ENCODE data around the gene DOK6.

DOK6 gene

GRCh38 chr18:69840001-69840400 is 439.3 kb downstream of the DOK6 start:
- Histone ChIP-seq H3K4me3 (ENCODE audit: control insufficient read depth in 1 of 7, extremely low read depth in 1 of 7, insufficient read depth in 4 of 7, low read depth in 2 of 7, low read length in 6 of 7) (no peak overlapping the region), H3K36me3 (ENCODE audit: control insufficient read depth in 4 of 4, insufficient read depth in 4 of 4, low read length in 3 of 4) (peaks cover 0 to 2% (median 0%) of the 10 kb centered on the region in 4 experiments), H3K27ac (ENCODE audit: insufficient read depth in 1 of 2, low read depth in 1 of 2, low read length in 2 of 2, poor library complexity in 1 of 2, severe bottlenecking in 2 of 2) (no peak overlapping the region), H3K27me3 (replicated peaks in 2 of 5; ENCODE audit: control insufficient read depth in 4 of 5, insufficient read depth in 5 of 5, low read length in 4 of 5) (peaks cover 0 to 2% (median 0%) of the 10 kb centered on the region in 5 experiments), H3K4me1 (ENCODE audit: control extremely low read depth in 1 of 4, control insufficient read depth in 4 of 4, insufficient read depth in 4 of 4, low read length in 3 of 4) (no peaks in the 10 kb centered on the region), H3K9me3 (ENCODE audit: control extremely low read depth in 1 of 5, control insufficient read depth in 4 of 5, insufficient read depth in 2 of 5, low read depth in 1 of 5, low read length in 4 of 5) (no peaks in the 10 kb centered on the region)
- no peak for DNase-seq
- 94% methylated on average over 11 of the region's 11 CpGs for WGBS (ENCODE audit: insufficient coverage)
- CTCF ChIA-PET: interaction anchor here (0.9 to 1.1 kb wide), 2 partner anchors 9 to 13 kb away, joined by 3 read pairs; no protein-coding TSS in a partner anchor
- POLR2A ChIA-PET: interaction anchor here (0.6 kb wide), 1 partner anchor 13 kb away, joined by 3 read pairs; no protein-coding TSS in a partner anchor

GRCh38 chr18:69840445-69840844 is 439.8 kb downstream of the DOK6 start:
- CTCF ChIA-PET: interaction anchor here (0.9 to 1.1 kb wide), 2 partner anchors 8 to 13 kb away, joined by 3 read pairs; no protein-coding TSS in a partner anchor
- WGBS (ENCODE audit: insufficient coverage): 97% methylated on average over 5 of the region's 7 CpGs
- peaks cover 0 to 2% (median 0%) of the 10 kb centered on the region in 5 experiments for H3K27me3 ChIP-seq (replicated peaks in 2 of 5; ENCODE audit: control insufficient read depth in 4 of 5, insufficient read depth in 5 of 5, low read length in 4 of 5)
- POLR2A ChIA-PET: interaction anchor here (0.6 kb wide), 1 partner anchor 12 kb away, joined by 3 read pairs; no protein-coding TSS in a partner anchor
- no peak for DNase-seq
- no peaks in the 10 kb centered on the region for H3K4me1 ChIP-seq (ENCODE audit: control extremely low read depth in 1 of 4, control insufficient read depth in 4 of 4, insufficient read depth in 4 of 4, low read length in 3 of 4)
- H3K27ac ChIP-seq (ENCODE audit: insufficient read depth in 1 of 2, low read depth in 1 of 2, low read length in 2 of 2, poor library complexity in 1 of 2, severe bottlenecking in 2 of 2): no peak overlapping the region
- H3K4me3 ChIP-seq (ENCODE audit: control insufficient read depth in 1 of 7, extremely low read depth in 1 of 7, insufficient read depth in 4 of 7, low read depth in 2 of 7, low read length in 6 of 7): no peak overlapping the region
- H3K9me3 ChIP-seq (ENCODE audit: control extremely low read depth in 1 of 5, control insufficient read depth in 4 of 5, insufficient read depth in 2 of 5, low read depth in 1 of 5, low read length in 4 of 5): no peaks in the 10 kb centered on the region
- H3K36me3 ChIP-seq (ENCODE audit: control insufficient read depth in 4 of 4, insufficient read depth in 4 of 4, low read length in 3 of 4): peaks cover 0 to 2% (median 0%) of the 10 kb centered on the region in 4 experiments

GRCh38 chr18:69841117-69841516 is 440.4 kb downstream of the DOK6 start:
- DNase-seq: no peak
- H3K36me3 ChIP-seq (ENCODE audit: control insufficient read depth in 4 of 4, insufficient read depth in 4 of 4, low read length in 3 of 4): peaks cover 0 to 2% (median 0%) of the 10 kb centered on the region in 4 experiments
- no peaks in the 10 kb centered on the region for H3K9me3 ChIP-seq (ENCODE audit: control extremely low read depth in 1 of 5, control insufficient read depth in 4 of 5, insufficient read depth in 2 of 5, low read depth in 1 of 5, low read length in 4 of 5)
- ChIA-PET POLR2A (no interaction called here), CTCF (no interaction called here)
- H3K27me3 ChIP-seq (replicated peaks in 2 of 5; ENCODE audit: control insufficient read depth in 4 of 5, insufficient read depth in 5 of 5, low read length in 4 of 5): peaks cover 0 to 2% (median 0%) of the 10 kb centered on the region in 5 experiments
- no peak overlapping the region for H3K27ac ChIP-seq (ENCODE audit: insufficient read depth in 1 of 2, low read depth in 1 of 2, low read length in 2 of 2, poor library complexity in 1 of 2, severe bottlenecking in 2 of 2)
- H3K4me3 ChIP-seq (ENCODE audit: control insufficient read depth in 1 of 7, extremely low read depth in 1 of 7, insufficient read depth in 4 of 7, low read depth in 2 of 7, low read length in 6 of 7): no peak overlapping the region
- WGBS (ENCODE audit: insufficient coverage): 94% methylated on average over 9 of the region's 9 CpGs
- no peaks in the 10 kb centered on the region for H3K4me1 ChIP-seq (ENCODE audit: control extremely low read depth in 1 of 4, control insufficient read depth in 4 of 4, insufficient read depth in 4 of 4, low read length in 3 of 4)

- DNase-seq: no peak
- H3K9me3 ChIP-seq (ENCODE audit: control extremely low read depth in 1 of 5, control insufficient read depth in 4 of 5, insufficient read depth in 2 of 5, low read depth in 1 of 5, low read length in 4 of 5): no peaks in the 10 kb centered on the region
- H3K36me3 ChIP-seq (ENCODE audit: control insufficient read depth in 4 of 4, insufficient read depth in 4 of 4, low read length in 3 of 4): peaks cover 0 to 2% (median 0%) of the 10 kb centered on the region in 4 experiments
- 77% methylated on average over 5 of the region's 5 CpGs for WGBS (ENCODE audit: insufficient coverage)
- no peaks in the 10 kb centered on the region for H3K4me1 ChIP-seq (ENCODE audit: control extremely low read depth in 1 of 4, control insufficient read depth in 4 of 4, insufficient read depth in 4 of 4, low read length in 3 of 4)
- H3K4me3 ChIP-seq (ENCODE audit: control insufficient read depth in 1 of 7, extremely low read depth in 1 of 7, insufficient read depth in 4 of 7, low read depth in 2 of 7, low read length in 6 of 7): no peak overlapping the region
- ChIA-PET POLR2A (no interaction called here), CTCF (no interaction called here)
- H3K27ac ChIP-seq (ENCODE audit: insufficient read depth in 1 of 2, low read depth in 1 of 2, low read length in 2 of 2, poor library complexity in 1 of 2, severe bottlenecking in 2 of 2): no peak overlapping the region
- H3K27me3 ChIP-seq (replicated peaks in 2 of 5; ENCODE audit: control insufficient read depth in 4 of 5, insufficient read depth in 5 of 5, low read length in 4 of 5): peaks cover 0 to 2% (median 0%) of the 10 kb centered on the region in 5 experiments
Measured at GRCh38 chr18:69843015-69843414, 442.3 kb downstream of the DOK6 start.

GRCh38 chr18:69844656-69845055 is 444.0 kb downstream of the DOK6 start:
- ChIA-PET CTCF (no interaction called here), POLR2A (no interaction called here)
- Histone ChIP-seq H3K36me3 (ENCODE audit: control insufficient read depth in 4 of 4, insufficient read depth in 4 of 4, low read length in 3 of 4) (peaks cover 0 to 2% (median 0%) of the 10 kb centered on the region in 4 experiments), H3K4me1 (ENCODE audit: control extremely low read depth in 1 of 4, control insufficient read depth in 4 of 4, insufficient read depth in 4 of 4, low read length in 3 of 4) (no peaks in the 10 kb centered on the region), H3K9me3 (ENCODE audit: control extremely low read depth in 1 of 5, control insufficient read depth in 4 of 5, insufficient read depth in 2 of 5, low read depth in 1 of 5, low read length in 4 of 5) (no peaks in the 10 kb centered on the region), H3K27ac (ENCODE audit: insufficient read depth in 1 of 2, low read depth in 1 of 2, low read length in 2 of 2, poor library complexity in 1 of 2, severe bottlenecking in 2 of 2) (no peak overlapping the region), H3K27me3 (replicated peaks in 2 of 5; ENCODE audit: control insufficient read depth in 4 of 5, insufficient read depth in 5 of 5, low read length in 4 of 5) (peaks cover 0 to 2% (median 0%) of the 10 kb centered on the region in 5 experiments), H3K4me3 (ENCODE audit: control insufficient read depth in 1 of 7, extremely low read depth in 1 of 7, insufficient read depth in 4 of 7, low read depth in 2 of 7, low read length in 6 of 7) (no peak overlapping the region)
- no CpG with 5 or more reads among the region's 2 CpGs for WGBS (ENCODE audit: insufficient coverage)
- DNase-seq: no peak

- WGBS (ENCODE audit: insufficient coverage): 95% methylated on average over 6 of the region's 8 CpGs
- Histone ChIP-seq H3K4me3 (ENCODE audit: control insufficient read depth in 1 of 7, extremely low read depth in 1 of 7, insufficient read depth in 4 of 7, low read depth in 2 of 7, low read length in 6 of 7) (no peak overlapping the region), H3K9me3 (ENCODE audit: control extremely low read depth in 1 of 5, control insufficient read depth in 4 of 5, insufficient read depth in 2 of 5, low read depth in 1 of 5, low read length in 4 of 5) (no peaks in the 10 kb centered on the region), H3K27ac (ENCODE audit: insufficient read depth in 1 of 2, low read depth in 1 of 2, low read length in 2 of 2, poor library complexity in 1 of 2, severe bottlenecking in 2 of 2) (no peak overlapping the region), H3K36me3 (ENCODE audit: control insufficient read depth in 4 of 4, insufficient read depth in 4 of 4, low read length in 3 of 4) (peaks cover 0 to 2% (median 0%) of the 10 kb centered on the region in 4 experiments), H3K4me1 (ENCODE audit: control extremely low read depth in 1 of 4, control insufficient read depth in 4 of 4, insufficient read depth in 4 of 4, low read length in 3 of 4) (no peaks in the 10 kb centered on the region), H3K27me3 (replicated peaks in 2 of 5; ENCODE audit: control insufficient read depth in 4 of 5, insufficient read depth in 5 of 5, low read length in 4 of 5) (peaks cover 0 to 2% (median 0%) of the 10 kb centered on the region in 5 experiments)
- ChIA-PET POLR2A (no interaction called here), CTCF (interaction anchor here (1.3 kb wide), 1 partner anchor 241 kb away, joined by 5 read pairs; no protein-coding TSS in a partner anchor)
- no peak for DNase-seq
Measured at GRCh38 chr18:69845593-69846506, 445.2 kb downstream of the DOK6 start.

GRCh38 chr18:69853051-69853450 is 452.4 kb downstream of the DOK6 start:
- Histone ChIP-seq H3K4me3 (ENCODE audit: control insufficient read depth in 1 of 7, extremely low read depth in 1 of 7, insufficient read depth in 4 of 7, low read depth in 2 of 7, low read length in 6 of 7) (no peak overlapping the region), H3K27me3 (replicated peaks in 2 of 5; ENCODE audit: control insufficient read depth in 4 of 5, insufficient read depth in 5 of 5, low read length in 4 of 5) (no peaks in the 10 kb centered on the region), H3K4me1 (ENCODE audit: control extremely low read depth in 1 of 4, control insufficient read depth in 4 of 4, insufficient read depth in 4 of 4, low read length in 3 of 4) (no peaks in the 10 kb centered on the region), H3K36me3 (ENCODE audit: control insufficient read depth in 4 of 4, insufficient read depth in 4 of 4, low read length in 3 of 4) (no peaks in the 10 kb centered on the region), H3K27ac (ENCODE audit: insufficient read depth in 1 of 2, low read depth in 1 of 2, low read length in 2 of 2, poor library complexity in 1 of 2, severe bottlenecking in 2 of 2) (no peak overlapping the region), H3K9me3 (ENCODE audit: control extremely low read depth in 1 of 5, control insufficient read depth in 4 of 5, insufficient read depth in 2 of 5, low read depth in 1 of 5, low read length in 4 of 5) (peaks cover 0 to 4% (median 0%) of the 10 kb centered on the region in 5 experiments)
- no peak for DNase-seq
- 90% methylated on average over 3 of the region's 4 CpGs for WGBS (ENCODE audit: insufficient coverage)
- ChIA-PET POLR2A (interaction anchor here (0.6 kb wide), 1 partner anchor 13 kb away, joined by 3 read pairs; no protein-coding TSS in a partner anchor), CTCF (interaction anchor here (1.0 kb wide), 1 partner anchor 13 kb away, joined by 3 read pairs; no protein-coding TSS in a partner anchor)

Measured in common myeloid progenitor, CD34-positive (primary cell).